ENCODE results near the gene ZNF280D.

The ZNF280D gene

DNA sequence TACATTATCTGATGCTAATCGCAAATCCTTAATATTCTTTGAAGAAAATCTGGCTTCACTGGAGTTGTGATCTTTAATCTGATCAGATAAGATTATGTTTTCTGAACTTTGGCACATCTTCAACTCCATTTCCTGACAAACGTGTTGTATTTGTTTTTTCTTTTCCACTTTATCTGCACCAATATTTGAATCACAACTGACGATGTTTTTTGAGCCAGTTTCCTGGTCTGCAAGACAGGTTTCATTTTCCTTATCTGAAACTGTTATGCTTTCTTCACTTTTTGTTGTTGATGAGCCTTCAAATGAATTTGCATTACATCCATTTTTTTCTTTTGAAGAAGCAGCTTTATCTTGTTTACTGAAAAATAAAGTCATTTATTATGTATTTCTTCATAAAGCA lies 101.5 kb downstream of the ZNF280D start:
- no peak for DNase-seq (ENCODE audit: low spot score)

- DNase-seq (ENCODE audit: low spot score): no peak
Measured at GRCh38 chr15:56628893-56629532, 104.3 kb downstream of the ZNF280D start.

- DNase-seq (ENCODE audit: low spot score): no peak
Measured at GRCh38 chr15:56619887-56620286, 113.4 kb downstream of the ZNF280D start.

GRCh38 chr15:56617628-56618027 lies 115.7 kb downstream of the ZNF280D start:
- no peak for DNase-seq (ENCODE audit: low spot score)

DNA sequence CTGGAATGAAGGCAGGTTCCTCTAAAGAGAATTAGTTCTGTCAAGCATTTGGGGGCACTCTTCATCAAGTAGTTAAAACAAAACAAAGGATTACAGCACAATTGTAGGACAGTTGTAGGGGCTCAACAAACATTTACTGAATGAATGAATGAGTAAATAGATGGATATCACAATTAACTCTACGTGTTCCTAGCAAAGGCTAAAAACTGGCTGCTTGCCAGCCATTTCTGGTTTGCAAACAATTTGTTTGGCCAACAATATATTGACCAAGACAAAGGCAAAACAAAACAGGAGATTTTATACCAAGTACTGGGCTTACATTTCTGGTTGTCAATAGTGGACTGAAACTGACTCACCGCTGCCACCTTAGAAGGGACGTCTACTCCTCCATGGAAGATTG lies 116.8 kb downstream of the ZNF280D start:
- DNase-seq (ENCODE audit: low spot score): no peak

DNA sequence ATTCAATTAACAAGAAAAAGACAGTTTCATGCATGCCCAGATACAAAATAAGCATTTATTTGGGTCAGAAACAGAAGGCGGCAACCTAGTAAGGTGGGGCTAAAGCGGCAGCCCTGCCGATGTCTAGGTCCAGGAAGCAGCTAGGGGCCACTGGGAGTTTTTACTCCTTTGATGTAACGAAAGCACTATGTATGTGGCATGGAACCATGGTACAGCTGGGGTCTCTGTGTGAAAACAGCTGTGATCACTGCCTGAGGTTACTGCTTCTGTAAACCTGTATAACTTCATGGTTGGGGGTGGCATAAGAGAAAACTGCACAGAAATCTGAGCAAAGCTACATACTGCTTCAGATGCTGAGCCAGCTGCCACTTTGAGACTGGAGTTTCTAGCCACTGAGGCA lies 119.5 kb downstream of the ZNF280D start:
- DNase-seq (ENCODE audit: low spot score): no peak

- no peak for DNase-seq (ENCODE audit: low spot score)
Measured at GRCh38 chr15:56608993-56609392, 124.3 kb downstream of the ZNF280D start.

DNA sequence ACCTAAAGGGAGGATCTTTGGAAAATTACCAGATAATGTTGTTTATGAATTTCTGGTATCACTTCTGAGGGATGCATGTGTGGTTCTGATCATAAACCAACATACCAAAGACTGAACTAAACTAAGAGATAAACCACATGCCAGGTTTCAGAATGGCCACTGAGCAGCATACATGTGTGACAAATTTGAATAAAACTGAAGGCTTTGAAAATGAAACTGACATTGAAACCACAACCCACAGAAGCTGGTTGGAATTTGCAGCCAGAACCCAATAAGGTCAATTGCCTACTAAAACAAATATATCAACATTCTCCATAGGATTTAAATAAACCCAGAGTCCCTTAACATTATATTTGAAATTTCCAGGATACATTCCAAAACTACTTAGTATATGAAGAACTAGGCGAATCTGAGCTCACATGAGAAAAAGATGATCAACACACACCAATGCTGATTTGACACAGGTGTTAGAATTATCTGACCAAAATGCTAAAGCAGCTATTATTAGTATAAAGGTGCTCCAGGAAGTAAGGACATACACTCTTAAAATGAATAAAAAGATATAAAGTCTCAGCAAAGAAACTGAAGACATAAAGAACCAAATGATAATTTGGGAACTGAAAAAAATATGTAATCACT lies 125.0 kb downstream of the ZNF280D start:
- DNase-seq (ENCODE audit: low spot score): no peak

GRCh38 chr15:56602253-56602652 lies 131.1 kb downstream of the ZNF280D start:
- no peak for DNase-seq (ENCODE audit: low spot score)

DNA sequence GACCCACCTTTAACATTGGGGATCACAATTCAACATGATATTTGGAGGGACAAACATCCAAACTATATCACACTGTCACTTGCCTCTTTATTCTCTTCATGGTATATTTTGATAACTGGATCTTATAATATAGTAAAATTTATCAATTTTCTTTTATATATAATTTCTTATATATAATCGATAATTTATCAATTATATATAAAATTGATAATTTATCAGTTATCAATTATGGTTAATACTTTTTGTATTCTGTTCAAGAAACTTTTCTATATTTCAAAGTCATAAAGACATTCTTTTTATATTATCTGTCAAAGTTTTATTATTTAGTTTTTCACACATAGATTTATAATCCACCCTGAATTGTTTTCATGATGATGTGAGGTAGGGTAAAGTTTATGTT lies 132.9 kb downstream of the ZNF280D start:
- no peak for DNase-seq (ENCODE audit: low spot score)

GRCh38 chr15:56598991-56599390 lies 134.3 kb downstream of the ZNF280D start:
- DNase-seq (ENCODE audit: low spot score): no peak

- DNase-seq (ENCODE audit: low spot score): no peak
Measured at GRCh38 chr15:56587686-56588085, 145.6 kb downstream of the ZNF280D start.

GRCh38 chr15:56586206-56586605 lies 147.1 kb downstream of the ZNF280D start:
- DNase-seq (ENCODE audit: low spot score): no peak

DNA sequence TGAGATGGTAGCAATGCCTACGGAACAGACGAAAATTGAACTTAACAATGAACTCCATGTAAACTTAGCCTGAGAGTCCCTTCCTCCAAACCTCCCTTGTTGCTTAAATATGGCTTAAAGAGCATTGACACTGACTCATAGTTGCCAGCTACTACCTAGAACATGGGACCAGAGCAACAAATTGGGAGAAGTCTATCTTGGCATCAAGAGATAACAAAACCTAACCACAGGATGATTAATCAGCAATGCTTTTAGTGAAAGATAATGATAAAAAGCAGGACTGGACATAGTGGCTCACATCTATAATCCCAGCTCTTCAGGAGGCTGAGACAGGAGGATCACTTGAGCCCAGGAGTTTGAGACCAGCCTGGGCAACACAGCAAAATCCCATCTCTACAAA lies 150.5 kb downstream of the ZNF280D start:
- no peak for DNase-seq (ENCODE audit: low spot score)
